ENCODE results near the gene MAML2. TPM values are rescaled to one million over a fixed set of nuclear protein-coding genes. Genes with fewer than 3 reads are reported as not detected.

The MAML2 gene
- polyA plus RNA-seq, 1 of the 3 experiments (the other 2 are of a cell fraction): 20.1 TPM

DNA sequence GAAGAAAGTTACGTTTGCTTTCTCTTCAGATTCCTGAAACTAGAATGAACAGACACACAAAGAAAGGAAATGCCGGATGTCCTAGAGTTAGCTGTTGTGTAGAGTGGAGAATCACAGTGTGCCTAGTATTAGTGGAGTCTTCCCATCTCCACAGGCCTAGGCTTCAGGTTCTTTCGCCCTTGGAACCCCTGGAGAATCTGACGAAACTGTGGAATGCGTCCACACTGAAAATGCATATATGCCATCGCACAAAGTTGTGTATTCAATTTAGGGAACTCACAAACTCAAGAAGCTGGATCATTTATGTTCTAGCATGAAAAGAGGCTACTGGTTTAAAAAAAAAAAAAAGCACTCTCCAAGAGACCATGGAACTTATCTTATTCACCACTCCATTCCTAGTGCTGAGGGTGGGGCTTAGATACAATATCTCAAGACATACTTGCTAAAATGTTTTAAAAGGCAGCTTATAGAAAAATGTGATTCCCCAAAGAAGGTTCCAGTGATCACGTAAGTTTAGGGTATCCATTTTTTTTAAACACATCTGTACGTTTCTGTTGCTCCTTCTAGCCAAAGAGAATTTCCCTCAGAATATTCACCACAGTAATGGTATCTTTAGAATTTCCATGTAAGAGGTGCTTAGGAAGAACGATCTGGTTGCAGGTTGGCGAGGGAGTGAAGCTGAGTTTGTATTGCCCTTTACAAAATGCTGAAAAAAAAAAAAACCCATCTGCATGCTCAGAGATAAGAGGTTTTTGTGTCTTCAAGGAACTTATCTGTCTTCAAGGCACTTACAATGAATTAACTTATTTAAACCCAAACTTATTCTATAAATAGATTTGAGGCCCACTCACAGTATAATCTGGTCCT, 20.0 kb downstream of the MAML2 start:
- WGBS (ENCODE audit: low lambda C conversion rate): 95% methylated on average over 10 of the region's 10 CpGs
- Histone ChIP-seq H4K20me1 (ENCODE audit: insufficient read depth) (no peaks in the 10 kb centered on the region; the same call in 1 of the 2 replicates), H3F3A (replicated peaks; ENCODE audit: insufficient read depth) (peaks cover 26% of the 10 kb centered on the region), H3K9me3 (no peaks in the 10 kb centered on the region), H3K9me2 (no peaks in the 10 kb centered on the region), H3K79me2 (ENCODE audit: insufficient read depth) (peaks cover 100% of the 10 kb centered on the region), H3K27me3 (ENCODE audit: insufficient read depth) (no peaks in the 10 kb centered on the region), H3K4me1 (ENCODE audit: control insufficient read depth in 1 of 2, insufficient read depth in 2 of 2, low read depth in 1 of 2, low read length in 1 of 2) (peaks cover 8 to 42% of the 10 kb centered on the region in 2 experiments; a peak in 3 of 4 replicates), H3K4me3 (ENCODE audit: low read depth in 2 of 2, low read length in 1 of 2) (no peak overlapping the region), H3K36me3 (replicated peaks in 1 of 2; ENCODE audit: control insufficient read depth in 1 of 2, insufficient read depth in 2 of 2, low read length in 1 of 2) (peaks cover 3 to 20% of the 10 kb centered on the region in 2 experiments), H3K27ac (ENCODE audit: low read depth in 2 of 2, low read length in 1 of 2) (no peak overlapping the region), H3K9ac (no peak overlapping the region), H3K4me2 (no peak overlapping the region), H2AFZ (ENCODE audit: low read depth) (no peak overlapping the region)
- DNase-seq: no peak
- ChIA-PET CTCF (interaction anchor here (0.8 to 1.3 kb wide), 2 partner anchors 11 to 15 kb away, joined by 3 read pairs; no protein-coding TSS in a partner anchor), POLR2A (no interaction called here)
- TF ChIP-seq FOXM1 (IDR thresholded peaks at IDR 0.05; ENCODE audit: low read depth): no peak

GRCh38 chr11:96321091-96321490, 21.9 kb downstream of the MAML2 start:
- CTCF ChIA-PET: interaction anchor here (1.6 kb wide), 1 partner anchor 22 kb away, joined by 7 read pairs; the partner anchor contains the start of gene MAML2
- H3K27ac ChIP-seq (ENCODE audit: low read depth in 2 of 2, low read length in 1 of 2): peak overlapping the region in 1 of 2 experiments; percentile 34; a peak in 2 of 4 replicates
- DNase-seq: no peak
- H4K20me1 ChIP-seq (ENCODE audit: insufficient read depth): no peaks in the 10 kb centered on the region; the same call in 1 of the 2 replicates
- no peak overlapping the region for H3K9ac ChIP-seq
- peaks cover 5 to 19% of the 10 kb centered on the region in 2 experiments for H3K36me3 ChIP-seq (replicated peaks in 1 of 2; ENCODE audit: control insufficient read depth in 1 of 2, insufficient read depth in 2 of 2, low read length in 1 of 2)
- H3K4me3 ChIP-seq (ENCODE audit: low read depth in 2 of 2, low read length in 1 of 2): no peak overlapping the region
- H3K79me2 ChIP-seq (ENCODE audit: insufficient read depth): peaks cover 100% of the 10 kb centered on the region
- peaks cover 15 to 47% of the 10 kb centered on the region in 2 experiments; a peak in 3 of 4 replicates for H3K4me1 ChIP-seq (ENCODE audit: control insufficient read depth in 1 of 2, insufficient read depth in 2 of 2, low read depth in 1 of 2, low read length in 1 of 2)
- H3F3A ChIP-seq (replicated peaks; ENCODE audit: insufficient read depth): peaks cover 19% of the 10 kb centered on the region
- WGBS (ENCODE audit: low lambda C conversion rate): 93% methylated on average over 5 of the region's 5 CpGs
- POLR2A ChIA-PET: no interaction called here
- no peaks in the 10 kb centered on the region for H3K27me3 ChIP-seq (ENCODE audit: insufficient read depth)
- H3K4me2 ChIP-seq: no peak overlapping the region
- H2AFZ ChIP-seq (ENCODE audit: low read depth): no peak overlapping the region
- H3K9me3 ChIP-seq: no peaks in the 10 kb centered on the region
- H3K9me2 ChIP-seq: no peaks in the 10 kb centered on the region
- TF ChIP-seq MXI1 (IDR thresholded peaks at IDR 0.05; ENCODE audit: low read depth, low read length): no peak
- no peak for TF ChIP-seq CTCF (IDR thresholded peaks at IDR 0.05)
- TF ChIP-seq NRF1 (IDR thresholded peaks at IDR 0.05; ENCODE audit: low read depth, low read length): no peak
- TF ChIP-seq POLR2AphosphoS5 (IDR thresholded peaks at IDR 0.05; ENCODE audit: low read depth, low read length): no peak
- TF ChIP-seq, protein P1, sequence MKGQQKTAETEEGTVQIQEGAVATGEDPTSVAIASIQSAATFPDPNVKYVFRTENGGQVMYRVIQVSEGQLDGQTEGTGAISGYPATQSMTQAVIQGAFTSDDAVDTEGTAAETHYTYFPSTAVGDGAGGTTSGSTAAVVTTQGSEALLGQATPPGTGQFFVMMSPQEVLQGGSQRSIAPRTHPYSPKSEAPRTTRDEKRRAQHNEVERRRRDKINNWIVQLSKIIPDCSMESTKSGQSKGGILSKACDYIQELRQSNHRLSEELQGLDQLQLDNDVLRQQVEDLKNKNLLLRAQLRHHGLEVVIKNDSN (IDR thresholded peaks at IDR 0.05; ENCODE audit: borderline replicate concordance, low read depth): no peak
- no peak for TF ChIP-seq TEAD4 (IDR thresholded peaks at IDR 0.05; ENCODE audit: borderline replicate concordance, insufficient read depth)
- no peak for TF ChIP-seq CHD2 (IDR thresholded peaks at IDR 0.05; ENCODE audit: low read length, partially characterized antibody)
- TF ChIP-seq, protein P2, sequence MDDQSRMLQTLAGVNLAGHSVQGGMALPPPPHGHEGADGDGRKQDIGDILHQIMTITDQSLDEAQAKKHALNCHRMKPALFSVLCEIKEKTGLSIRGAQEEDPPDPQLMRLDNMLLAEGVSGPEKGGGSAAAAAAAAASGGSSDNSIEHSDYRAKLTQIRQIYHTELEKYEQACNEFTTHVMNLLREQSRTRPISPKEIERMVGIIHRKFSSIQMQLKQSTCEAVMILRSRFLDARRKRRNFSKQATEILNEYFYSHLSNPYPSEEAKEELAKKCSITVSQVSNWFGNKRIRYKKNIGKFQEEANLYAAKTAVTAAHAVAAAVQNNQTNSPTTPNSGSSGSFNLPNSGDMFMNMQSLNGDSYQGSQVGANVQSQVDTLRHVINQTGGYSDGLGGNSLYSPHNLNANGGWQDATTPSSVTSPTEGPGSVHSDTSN (IDR thresholded peaks at IDR 0.05): no peak

Data from SK-N-SH (cell line).